GM06990 (cell line): Measurements from ENCODE around the gene SLC26A5.

Experiments used
- DNase-seq: peaks from one replicate; pipeline ENCODE4 v3.0.0-alpha.2; 2011; ENCODE audit not compliant: insufficient read length; ENCODE audit errors: extremely low read depth
- H3K27me3 ChIP-seq: replicated peaks from 2 replicates; pipeline ENCODE4 v1.6.0; 2011; ENCODE audit warnings: low read length; ENCODE audit not compliant: control insufficient read depth, insufficient read depth
- H3K36me3 ChIP-seq: 2 replicates; pipeline ENCODE4 v1.5.1; 2011; ENCODE audit warnings: low read length; ENCODE audit not compliant: control insufficient read depth, insufficient read depth
- H3K4me3 ChIP-seq: replicated peaks from 2 replicates; pipeline ENCODE4 v1.5.1; 2011; ENCODE audit warnings: low read depth, mild to moderate bottlenecking, control low read depth, low read length
- CTCF ChIP-seq: IDR thresholded peaks from 2 replicates; pipeline ENCODE4 v1.5.1; 2011; ENCODE audit warnings: low read length, control low read depth, mild to moderate bottlenecking, inconsistent platforms; ENCODE audit not compliant: insufficient read depth, poor library complexity, severe bottlenecking

Gene SLC26A5

GRCh38 chr7:103388469-103389140 lies 57.4 kb downstream of the SLC26A5 start:
- Histone ChIP-seq H3K36me3 (no peaks in the 10 kb centered on the region), H3K4me3 (no peak overlapping the region), H3K27me3 (no peaks in the 10 kb centered on the region; the same call in 1 of the 2 replicates)
- TF ChIP-seq CTCF, result no peak
- DNase-seq, result no peak

- Histone ChIP-seq H3K4me3 (no peak overlapping the region), H3K36me3 (no peaks in the 10 kb centered on the region), H3K27me3 (no peaks in the 10 kb centered on the region; the same call in 1 of the 2 replicates)
- no peak for DNase-seq
- no peak for TF ChIP-seq CTCF
These were observed 58.8 kb downstream of the SLC26A5 start for GRCh38 chr7:103387242-103387641.

DNA sequence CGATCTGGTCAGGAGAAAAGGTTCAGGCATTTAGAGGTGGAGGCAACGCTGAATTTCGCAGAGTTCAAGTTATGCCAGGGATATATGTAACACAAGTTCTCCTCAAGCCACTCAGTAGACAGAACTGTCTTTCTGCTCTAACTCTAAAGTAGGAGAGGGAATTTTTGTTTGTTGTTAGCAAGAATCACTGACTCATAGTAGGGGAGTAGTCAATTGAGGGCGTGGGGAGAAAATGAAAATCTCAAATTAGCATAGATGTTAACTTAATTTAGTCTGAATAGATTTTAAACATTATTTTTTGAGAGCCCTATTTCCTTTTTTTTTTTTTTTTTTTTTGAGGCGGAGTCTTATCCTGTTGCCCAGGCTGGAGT lies 64.0 kb downstream of the SLC26A5 start:
- no peaks in the 10 kb centered on the region for H3K36me3 ChIP-seq
- no peak for DNase-seq
- H3K27me3 ChIP-seq, result no peaks in the 10 kb centered on the region
- H3K4me3 ChIP-seq, result no peak overlapping the region
- TF ChIP-seq CTCF, result no peak

DNA sequence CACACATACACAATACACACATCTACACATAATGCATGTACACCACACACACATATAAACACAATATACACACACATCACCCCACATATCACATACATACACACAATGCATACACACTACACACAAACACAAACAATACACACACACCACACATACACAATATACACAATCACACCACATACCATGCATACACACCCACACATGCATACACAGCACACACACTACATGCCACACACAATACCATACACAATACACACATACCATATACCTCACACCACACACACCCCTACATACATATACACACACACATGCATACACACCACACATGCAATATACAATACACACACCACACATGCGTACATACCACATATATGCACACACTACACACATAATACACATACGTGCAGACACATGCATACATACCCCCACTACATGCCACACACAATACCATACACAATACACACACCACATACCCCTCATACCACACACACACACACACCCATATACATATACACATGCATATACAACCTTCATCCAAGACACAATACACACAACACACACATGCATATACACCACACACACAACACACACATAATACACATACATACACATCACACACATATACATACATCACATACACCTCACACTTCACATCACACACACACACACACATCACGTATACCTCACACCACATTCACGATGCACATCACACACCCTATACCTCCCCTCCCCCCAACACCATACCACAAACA lies 64.6 kb downstream of the SLC26A5 start:
- Histone ChIP-seq H3K36me3 (no peaks in the 10 kb centered on the region), H3K4me3 (no peak overlapping the region), H3K27me3 (no peaks in the 10 kb centered on the region)
- no peak for TF ChIP-seq CTCF
- DNase-seq, result no peak

DNA sequence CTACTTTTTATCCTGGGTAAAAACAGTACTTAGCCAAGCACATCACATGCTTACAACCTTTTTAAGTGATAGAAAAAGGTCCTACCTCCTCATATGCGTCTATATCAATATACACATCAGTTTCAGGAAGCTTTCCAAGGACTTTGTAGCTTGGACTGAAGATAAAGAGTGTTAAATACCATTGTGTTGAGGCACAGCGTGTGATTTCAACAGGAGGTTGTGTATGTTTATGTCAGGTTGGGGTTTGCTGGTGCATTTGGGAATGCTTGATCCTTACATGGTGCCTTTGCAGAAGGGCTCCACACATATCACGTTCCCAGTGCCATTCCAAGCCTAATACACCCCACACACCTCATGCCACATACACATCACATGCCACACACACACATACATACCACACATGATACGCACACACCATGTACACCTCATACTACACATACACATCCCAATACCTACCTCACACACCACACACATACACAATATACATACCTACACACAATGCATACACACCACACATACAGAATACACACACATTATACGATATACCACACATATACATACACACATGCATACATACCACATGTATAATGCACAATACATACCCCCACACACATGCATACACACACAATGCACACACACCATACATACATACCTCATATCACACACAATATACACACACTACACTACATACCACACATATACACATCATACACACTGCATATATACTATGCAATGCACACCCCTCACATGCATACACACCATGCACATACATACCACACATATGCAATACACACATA lies 65.4 kb downstream of the SLC26A5 start:
- no peaks in the 10 kb centered on the region for H3K36me3 ChIP-seq
- TF ChIP-seq CTCF, result no peak
- no peak for DNase-seq
- no peak overlapping the region for H3K4me3 ChIP-seq
- no peaks in the 10 kb centered on the region for H3K27me3 ChIP-seq
